GM12875 (cell line): ENCODE measurements around the gene MPST.

Experiments
- H3K4me3 ChIP-seq: one replicate; pipeline ENCODE4 v1.5.1; 2011; ENCODE audit warnings: low read depth, low read length, control low read depth
- TF ChIP-seq, protein P1 (sequence below): IDR thresholded peaks from 2 replicates; pipeline ENCODE4 v1.5.1; 2011; ENCODE audit warnings: low read depth, mild to moderate bottlenecking, control low read depth, inconsistent platforms, low read length, moderate library complexity, borderline replicate concordance; ENCODE audit not compliant: insufficient read depth

The MPST gene

DNA sequence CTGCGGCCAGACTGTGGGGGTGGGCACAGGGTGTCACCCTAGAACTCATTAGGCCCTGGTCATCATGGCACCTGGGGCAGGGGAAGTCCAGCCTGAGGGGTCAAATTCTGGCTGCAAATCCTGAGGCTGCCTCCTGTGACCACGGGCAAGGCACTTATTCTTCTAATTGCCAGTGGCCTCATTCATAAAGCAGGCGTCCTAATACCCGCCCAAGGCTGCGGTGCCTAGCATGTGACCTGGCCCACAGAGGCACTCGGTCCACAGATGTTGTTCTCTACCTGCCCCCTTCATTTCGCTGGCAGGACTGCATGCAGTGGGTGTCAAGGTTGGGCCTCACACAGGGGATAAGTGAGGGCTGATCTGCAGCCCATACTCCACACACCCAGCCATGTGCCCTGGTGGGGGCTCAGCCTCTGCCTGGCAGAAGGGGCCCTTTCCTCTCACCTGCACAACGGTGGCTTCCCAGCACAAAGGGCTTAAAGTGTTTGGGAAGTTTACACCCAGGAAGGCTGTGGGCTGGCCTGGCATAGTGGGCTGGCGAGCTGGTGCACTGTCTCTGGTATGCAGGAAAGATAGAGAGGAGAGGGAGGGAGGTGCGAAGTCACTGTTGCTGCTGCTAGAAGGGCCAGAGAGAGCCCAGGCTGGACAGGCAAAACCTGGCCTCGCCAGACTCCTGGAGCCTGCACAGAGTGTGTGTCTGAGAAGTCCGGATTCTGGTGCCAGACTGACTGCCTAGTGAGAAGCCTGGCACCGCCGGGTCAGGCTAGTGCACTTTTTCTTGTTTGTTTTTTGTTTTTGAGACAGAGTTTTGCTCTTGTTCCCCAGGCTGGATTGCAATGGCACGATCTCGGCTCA is 3.2 kb downstream of the MPST start:
- TF ChIP-seq, protein P1, sequence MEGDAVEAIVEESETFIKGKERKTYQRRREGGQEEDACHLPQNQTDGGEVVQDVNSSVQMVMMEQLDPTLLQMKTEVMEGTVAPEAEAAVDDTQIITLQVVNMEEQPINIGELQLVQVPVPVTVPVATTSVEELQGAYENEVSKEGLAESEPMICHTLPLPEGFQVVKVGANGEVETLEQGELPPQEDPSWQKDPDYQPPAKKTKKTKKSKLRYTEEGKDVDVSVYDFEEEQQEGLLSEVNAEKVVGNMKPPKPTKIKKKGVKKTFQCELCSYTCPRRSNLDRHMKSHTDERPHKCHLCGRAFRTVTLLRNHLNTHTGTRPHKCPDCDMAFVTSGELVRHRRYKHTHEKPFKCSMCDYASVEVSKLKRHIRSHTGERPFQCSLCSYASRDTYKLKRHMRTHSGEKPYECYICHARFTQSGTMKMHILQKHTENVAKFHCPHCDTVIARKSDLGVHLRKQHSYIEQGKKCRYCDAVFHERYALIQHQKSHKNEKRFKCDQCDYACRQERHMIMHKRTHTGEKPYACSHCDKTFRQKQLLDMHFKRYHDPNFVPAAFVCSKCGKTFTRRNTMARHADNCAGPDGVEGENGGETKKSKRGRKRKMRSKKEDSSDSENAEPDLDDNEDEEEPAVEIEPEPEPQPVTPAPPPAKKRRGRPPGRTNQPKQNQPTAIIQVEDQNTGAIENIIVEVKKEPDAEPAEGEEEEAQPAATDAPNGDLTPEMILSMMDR: no peak
- no peak overlapping the region for H3K4me3 ChIP-seq

DNA sequence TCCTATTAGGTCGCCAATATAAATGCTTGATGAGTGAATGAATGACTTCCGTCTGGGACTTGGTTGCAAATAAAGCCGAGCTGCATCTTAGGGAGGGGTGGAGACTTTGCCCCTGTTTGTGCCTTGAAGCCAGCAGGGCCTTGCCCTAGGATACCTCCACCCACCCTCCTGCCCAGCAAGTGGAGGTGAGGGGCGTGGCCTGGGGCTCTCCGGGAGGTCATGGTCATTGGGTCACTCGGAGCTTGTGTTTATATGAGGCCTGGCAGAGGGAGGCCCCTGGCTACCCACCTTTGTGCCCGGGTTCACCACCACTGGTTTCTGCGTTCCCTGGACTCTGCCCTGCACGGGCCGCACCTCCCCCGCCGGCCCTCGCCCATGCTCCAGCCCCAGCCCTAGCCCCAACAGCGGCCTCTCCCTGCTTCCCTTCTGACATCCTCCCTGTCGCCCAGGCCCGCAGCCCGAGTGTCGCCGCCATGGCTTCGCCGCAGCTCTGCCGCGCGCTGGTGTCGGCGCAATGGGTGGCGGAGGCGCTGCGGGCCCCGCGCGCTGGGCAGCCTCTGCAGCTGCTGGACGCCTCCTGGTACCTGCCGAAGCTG is 4.3 kb downstream of the MPST start:
- TF ChIP-seq, protein P1: no peak
- no peak overlapping the region for H3K4me3 ChIP-seq

DNA sequence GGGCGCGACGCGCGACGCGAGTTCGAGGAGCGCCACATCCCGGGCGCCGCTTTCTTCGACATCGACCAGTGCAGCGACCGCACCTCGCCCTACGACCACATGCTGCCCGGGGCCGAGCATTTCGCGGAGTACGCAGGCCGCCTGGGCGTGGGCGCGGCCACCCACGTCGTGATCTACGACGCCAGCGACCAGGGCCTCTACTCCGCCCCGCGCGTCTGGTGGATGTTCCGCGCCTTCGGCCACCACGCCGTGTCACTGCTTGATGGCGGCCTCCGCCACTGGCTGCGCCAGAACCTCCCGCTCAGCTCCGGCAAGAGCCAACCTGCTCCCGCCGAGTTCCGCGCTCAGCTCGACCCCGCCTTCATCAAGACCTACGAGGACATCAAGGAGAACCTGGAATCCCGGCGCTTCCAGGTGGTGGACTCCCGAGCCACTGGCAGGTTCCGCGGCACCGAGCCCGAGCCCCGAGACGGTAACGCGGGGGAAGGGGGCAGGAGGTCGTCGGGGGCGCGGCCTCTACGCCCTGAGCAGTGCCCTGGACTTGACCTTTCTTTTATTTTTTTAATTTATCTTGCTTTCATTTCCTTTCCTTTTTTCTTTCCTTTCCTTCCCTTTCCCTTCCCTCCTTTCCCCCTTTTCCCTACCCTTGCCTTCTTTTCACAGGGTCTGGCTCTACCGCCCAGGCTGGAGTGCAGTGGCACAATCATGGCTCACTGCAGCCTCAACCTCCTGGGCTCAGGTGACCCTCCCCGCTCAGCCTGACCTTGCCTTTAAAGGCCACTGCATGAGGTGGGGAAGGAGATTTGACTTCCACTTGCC is 5.0 kb downstream of the MPST start:
- TF ChIP-seq, protein P1: no peak
- H3K4me3 ChIP-seq: no peak overlapping the region

DNA sequence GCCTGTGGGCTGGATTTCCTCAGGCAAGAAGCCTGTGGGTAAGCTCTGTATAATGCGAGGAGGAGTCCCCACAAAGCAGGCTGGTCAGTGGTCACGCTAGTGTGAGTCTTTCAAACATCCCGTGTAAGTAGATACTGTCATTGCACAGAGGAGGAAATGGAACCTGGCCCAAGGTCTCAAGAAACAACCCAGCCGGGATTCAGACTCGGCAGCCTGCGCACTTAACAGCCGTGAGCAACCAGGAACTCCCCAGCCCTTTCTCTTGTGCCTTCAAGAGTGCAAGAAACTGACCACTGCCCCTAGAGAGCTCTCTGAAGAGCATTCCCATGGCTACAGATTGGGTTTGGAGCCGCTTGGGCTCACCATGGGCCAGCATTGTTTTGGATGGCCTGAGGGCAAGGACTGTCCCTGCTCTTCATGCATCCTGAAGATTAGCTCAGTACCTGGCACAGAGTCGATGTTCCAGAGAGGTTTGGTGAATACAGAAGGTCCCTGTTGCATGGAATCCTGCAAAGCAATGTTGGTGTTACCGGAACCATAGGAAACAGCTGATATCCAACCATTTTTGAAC is 6.0 kb downstream of the MPST start:
- TF ChIP-seq, protein P1: no peak
- H3K4me3 ChIP-seq: no peak overlapping the region

DNA sequence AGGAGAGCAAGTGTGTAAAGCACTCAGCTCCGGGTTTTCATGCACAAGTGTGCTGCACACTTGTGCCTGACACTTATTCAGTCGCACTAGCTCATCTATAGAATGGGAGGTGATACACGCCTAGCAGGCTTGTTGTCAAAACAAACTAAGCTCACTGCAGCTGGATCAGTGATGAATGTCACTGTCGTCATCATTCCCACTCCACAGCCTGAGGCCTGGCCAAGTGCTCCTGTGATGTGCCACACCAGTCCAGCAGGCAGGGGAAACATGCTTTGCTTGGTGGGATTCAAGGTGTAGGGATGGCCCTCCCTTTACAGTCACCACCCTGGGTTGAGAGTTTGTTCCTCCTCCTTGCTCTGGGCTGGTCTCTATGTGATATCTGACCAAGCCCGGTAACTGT is 6.8 kb downstream of the MPST start:
- TF ChIP-seq, protein P1: no peak
- H3K4me3 ChIP-seq: no peak overlapping the region

DNA sequence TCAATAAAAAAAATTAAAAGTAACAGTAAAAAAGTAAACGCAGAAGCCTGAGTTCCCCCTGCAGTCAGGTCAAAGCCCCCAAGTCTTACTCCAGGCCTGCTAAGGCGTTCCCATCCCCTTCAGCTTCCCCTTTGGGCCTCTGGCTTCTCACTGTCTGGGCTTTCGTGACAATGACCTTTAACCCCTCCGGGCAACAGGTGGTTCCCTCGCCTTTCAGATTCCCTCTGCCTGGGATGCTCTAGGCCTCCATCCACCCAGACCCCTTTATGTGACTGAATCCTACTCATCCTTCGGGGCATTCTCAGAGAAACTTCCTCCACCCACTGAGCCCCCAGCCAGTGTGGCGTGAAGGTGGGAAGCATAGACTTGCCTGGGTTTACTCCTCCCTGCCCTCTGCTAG is 8.0 kb downstream of the MPST start:
- H3K4me3 ChIP-seq: no peak overlapping the region
- TF ChIP-seq, protein P1: no peak
